Activated CD4-positive, CD25-positive, alpha-beta regulatory T cell (primary cell): ENCODE data around the gene COL15A1.
"Not testable (repeated sequence)": the region's sequence is repeated elsewhere in the genome, so short reads cannot be mapped to it uniquely, and the experiment has no call there.

ENCODE experiments used
- DNase-seq, 4 experiments: peaks; one replicate each; lab custom pipeline; 2025; lab: John Stamatoyannopoulos, UW

The COL15A1 gene

DNA sequence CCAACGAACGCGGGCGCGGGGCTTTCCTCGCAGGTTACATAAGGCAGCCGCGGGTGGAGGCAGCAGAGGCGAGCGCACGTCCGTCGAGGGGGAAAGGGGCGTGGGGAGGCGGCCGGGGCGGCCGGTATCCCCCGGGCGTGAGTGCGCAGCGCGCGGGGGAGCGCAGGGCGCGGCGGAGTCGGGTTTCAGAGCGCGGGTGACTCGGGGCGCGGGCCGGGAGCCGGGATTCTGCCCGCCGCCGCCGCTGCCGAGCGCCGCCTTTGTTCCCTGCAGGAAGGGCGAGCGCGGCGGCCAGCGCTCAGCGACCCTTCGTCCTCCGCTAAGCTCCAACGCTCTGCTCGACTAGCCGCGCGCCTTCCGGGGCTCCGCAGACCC lies at the start of gene COL15A1:
TSS of gene COL15A1 (plus strand) at position 226 of the 375 bp plus-strand sequence. CDS start 155 bp downstream, outside the sequence.
- no peak for DNase-seq

DNA sequence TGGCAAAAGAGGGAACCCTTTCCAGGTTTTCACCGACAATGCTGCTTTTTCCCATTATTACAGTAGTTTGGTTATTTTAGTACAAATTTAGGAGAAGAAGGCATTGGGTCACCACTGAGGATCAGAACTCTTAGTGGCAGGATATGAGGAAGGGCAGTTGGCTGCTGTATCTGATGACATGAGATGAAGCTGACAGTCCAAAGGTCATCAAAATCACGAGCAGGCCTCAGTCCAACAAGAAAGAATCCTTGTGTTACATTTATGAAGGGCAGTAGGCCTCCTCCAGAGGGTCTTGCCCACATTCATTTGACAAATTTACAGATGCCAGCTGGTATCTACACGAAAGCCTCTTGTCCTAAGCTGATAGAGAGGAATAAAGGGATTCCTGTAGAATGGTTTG lies 49.5 kb upstream of the COL15A1 start:
- no peak for DNase-seq

GRCh38 chr9:98894761-98895160 lies 48.9 kb upstream of the COL15A1 start:
- DNase-seq = no peak

DNA sequence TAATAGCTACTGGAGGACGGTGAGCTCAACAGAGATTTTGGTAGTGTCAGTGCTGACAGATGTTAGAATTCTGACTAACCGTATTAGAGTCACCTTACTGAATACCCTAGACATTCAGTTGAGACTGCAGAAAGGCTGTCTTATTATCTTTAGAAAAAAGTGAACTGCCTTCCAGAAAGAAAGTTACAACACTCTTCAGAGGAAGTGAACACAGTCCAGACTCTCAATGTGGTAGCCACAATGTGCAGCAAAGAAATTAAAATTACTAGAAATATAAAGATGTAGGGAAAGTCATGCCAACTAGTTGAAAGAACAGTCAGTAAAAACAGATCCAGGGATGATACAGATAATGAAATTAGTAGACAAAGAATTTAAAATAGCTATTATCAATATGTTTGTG lies 47.1 kb upstream of the COL15A1 start:
- DNase-seq = no peak

- DNase-seq = no peak
Observed at GRCh38 chr9:98897745-98898144, 46.0 kb upstream of the COL15A1 start.

DNA sequence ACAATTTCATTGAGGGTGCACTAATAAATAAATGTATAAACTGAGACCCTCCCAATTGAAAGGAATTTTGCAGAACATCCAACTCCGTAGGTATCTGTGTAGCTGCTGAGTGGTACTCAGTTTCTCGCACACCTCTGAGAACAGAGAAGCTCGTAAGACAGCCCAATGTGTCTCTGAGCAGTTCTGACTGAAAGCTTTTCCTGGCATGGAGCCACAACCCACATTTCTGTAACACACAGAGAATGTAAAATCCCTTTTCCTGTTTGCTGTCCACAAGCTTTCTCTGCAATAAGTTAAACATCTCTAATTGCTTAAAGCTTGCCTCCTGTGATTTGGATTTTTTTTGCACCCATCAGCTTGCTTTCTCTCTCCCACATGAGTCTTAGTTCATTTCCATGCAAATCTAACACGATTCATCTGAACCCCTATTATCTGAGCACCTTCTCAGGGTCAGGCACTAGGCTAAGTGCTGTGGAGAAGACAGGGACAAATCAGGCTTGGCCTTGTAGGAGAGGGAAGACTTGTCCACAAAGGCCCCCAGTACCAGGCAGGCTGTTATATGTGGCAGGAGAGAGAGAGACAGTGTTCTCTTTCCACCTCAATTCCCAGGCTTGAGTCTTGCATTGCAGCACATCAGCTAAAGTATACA lies 44.2 kb upstream of the COL15A1 start:
- no peak for DNase-seq

GRCh38 chr9:98900244-98900643 lies 43.5 kb upstream of the COL15A1 start:
- DNase-seq = no peak

- no peak for DNase-seq
Observed at GRCh38 chr9:98900725-98901124, 43.0 kb upstream of the COL15A1 start.

GRCh38 chr9:98901843-98902242 lies 41.9 kb upstream of the COL15A1 start:
- not testable (repeated sequence) for DNase-seq

DNA sequence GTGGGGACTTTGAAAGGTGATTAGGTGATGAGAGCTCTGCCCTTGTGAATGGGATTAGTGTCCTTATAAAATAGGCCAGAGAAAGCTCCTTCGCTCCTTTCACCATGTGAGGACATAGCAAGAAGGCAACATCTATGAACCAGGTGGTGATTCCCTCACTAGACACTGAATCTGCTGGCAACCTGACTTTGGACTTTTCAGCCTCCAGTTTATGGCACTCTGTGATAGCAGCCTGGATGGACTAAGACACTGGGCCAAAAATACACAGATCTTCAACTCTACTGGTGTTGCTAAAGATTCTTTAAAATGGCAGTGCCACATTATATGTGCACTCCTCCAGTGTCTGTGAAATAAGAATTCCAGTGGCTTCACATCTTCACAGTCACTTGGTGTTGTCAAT lies 41.2 kb upstream of the COL15A1 start:
- no peak for DNase-seq

DNA sequence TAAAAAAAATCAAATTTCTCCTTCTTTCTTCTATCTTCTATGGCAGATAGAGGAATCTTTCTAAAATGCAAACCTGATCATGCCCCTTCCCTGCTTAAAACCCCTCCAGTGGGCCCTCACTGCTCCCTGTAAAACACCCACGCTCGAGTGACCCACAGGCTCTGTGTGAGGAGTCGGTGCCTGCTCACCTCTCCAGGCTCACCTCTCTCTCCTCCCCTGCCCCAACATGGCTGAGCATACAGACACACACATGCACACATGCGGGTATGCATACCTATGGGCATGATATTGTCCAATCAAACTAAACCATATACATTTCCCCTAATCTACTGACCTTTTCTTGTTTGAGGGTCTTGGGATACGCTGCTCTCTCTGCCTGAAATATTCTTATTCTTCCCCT lies 40.8 kb upstream of the COL15A1 start:
- DNase-seq = no peak

GRCh38 chr9:98903961-98904411 lies 39.7 kb upstream of the COL15A1 start:
- DNase-seq = no peak

- DNase-seq = no peak
Observed at GRCh38 chr9:98905015-98905414, 38.7 kb upstream of the COL15A1 start.

GRCh38 chr9:98906273-98907040 lies 37.2 kb upstream of the COL15A1 start:
- no peak for DNase-seq

DNA sequence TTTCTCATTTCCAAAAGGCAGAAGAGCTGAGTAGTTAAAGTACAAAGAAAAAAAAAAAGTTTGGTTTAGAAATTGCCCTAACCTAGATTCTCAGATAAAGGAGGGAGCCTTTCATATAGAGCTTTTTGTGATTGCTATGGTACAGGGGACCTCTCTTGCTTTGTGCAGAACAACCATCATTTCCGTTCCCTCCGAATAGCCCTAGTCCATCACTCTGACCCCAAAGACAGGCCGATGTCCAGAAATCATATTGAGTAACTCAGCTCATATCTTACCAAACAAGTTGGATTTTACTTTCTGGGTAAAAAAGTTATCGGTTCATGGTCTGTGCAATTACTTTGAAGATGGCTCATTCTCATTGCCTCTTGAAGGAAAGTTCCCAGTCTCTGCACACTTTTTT lies 36.7 kb upstream of the COL15A1 start:
- DNase-seq = no peak

- DNase-seq = no peak
Observed at GRCh38 chr9:98908897-98909634, 34.6 kb upstream of the COL15A1 start.

GRCh38 chr9:98909935-98910334 lies 33.8 kb upstream of the COL15A1 start:
- no peak for DNase-seq

DNA sequence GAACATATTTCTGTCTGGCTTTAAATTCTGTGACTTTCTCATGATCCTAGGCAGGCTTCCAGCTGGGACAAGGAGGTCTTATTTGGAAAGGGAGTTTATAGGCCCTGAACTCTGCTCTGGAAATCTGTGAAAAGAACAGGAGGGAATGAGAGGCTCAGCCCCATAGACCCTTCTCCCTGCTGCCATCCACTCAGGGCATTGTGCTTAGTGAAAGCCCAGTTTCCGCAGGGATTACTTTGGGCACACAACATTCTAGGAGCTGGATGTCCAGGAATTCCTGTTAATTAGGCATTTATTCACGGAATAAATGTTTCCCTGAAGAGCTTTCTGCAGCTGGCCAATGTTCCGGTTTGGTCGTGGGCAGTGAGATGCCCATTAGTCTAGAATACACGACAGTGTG lies 32.7 kb upstream of the COL15A1 start:
- DNase-seq = no peak

DNA sequence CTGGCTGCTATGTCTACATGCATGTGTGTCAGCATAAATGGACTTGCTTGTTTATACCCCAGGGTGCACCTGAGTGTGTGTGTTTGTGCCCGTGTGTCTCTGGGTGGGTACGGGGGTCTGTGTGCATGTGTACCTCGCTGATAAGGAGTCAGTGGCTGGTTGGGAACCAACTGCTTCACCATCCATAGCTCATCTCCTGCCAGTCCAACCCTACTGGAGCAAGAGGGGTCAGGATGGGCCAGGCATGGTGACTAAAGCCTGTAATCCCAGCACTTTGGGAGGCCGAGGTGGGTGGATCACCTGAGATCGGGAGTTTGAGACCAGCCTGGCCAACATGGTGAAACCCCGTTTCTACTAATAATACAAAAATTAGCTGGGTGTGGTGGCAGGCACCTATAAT lies 32.0 kb upstream of the COL15A1 start:
- not testable (repeated sequence) for DNase-seq

GRCh38 chr9:98912450-98912849 lies 31.3 kb upstream of the COL15A1 start:
- DNase-seq = no peak

GRCh38 chr9:98913044-98913443 lies 30.7 kb upstream of the COL15A1 start:
- DNase-seq = no peak

GRCh38 chr9:98913705-98914104 lies 30.0 kb upstream of the COL15A1 start:
- no peak for DNase-seq

DNA sequence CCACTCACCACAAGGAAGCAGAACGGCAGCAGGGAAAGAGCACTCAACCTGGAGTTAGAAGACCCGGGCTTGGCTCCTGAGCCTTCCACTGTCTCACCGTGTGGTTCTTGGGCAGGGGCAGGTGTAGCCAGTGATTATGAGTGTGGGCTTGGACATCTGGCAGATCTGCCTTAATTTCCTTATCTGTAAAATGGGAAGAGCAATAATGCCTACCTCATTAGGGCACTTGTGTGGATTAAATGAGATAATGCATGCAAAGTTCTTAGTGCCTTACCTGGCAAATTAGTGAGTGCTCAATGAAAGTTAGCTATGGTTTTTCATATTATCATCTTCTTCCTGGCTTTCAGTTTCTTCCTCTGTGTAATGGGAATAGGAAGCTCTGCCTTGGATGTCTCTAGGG lies 28.1 kb upstream of the COL15A1 start:
- DNase-seq = no peak
